Measurements from ENCODE around the gene BAG2.

The BAG2 gene

GRCh38 chr6:57207872-57208271 lies 35.7 kb downstream of the BAG2 start:
- TF ChIP-seq NFIC (IDR thresholded peaks at IDR 0.05) = no peak
- no peak for TF ChIP-seq YY1 (IDR thresholded peaks at IDR 0.05; ENCODE audit: low read depth)
- no peak for TF ChIP-seq CEBPB (IDR thresholded peaks at IDR 0.05)
- TF ChIP-seq FOXM1 (IDR thresholded peaks at IDR 0.05; ENCODE audit: borderline replicate concordance, low read depth) = no peak
- no peak for TF ChIP-seq REST (IDR thresholded peaks at IDR 0.05; ENCODE audit: low read depth)
- no peak for TF ChIP-seq CREB1 (IDR thresholded peaks at IDR 0.05; ENCODE audit: low read depth)

GRCh38 chr6:57209030-57209429 lies 36.9 kb downstream of the BAG2 start:
- TF ChIP-seq MAX (IDR thresholded peaks at IDR 0.05) (no peak), EGR1 (IDR thresholded peaks at IDR 0.05) (no peak), RAD21 (IDR thresholded peaks at IDR 0.05; ENCODE audit: low read depth) (no peak), TEAD4 (IDR thresholded peaks at IDR 0.05) (no peak), TCF12 (IDR thresholded peaks at IDR 0.05; ENCODE audit: low read depth) (no peak), EP300 (IDR thresholded peaks at IDR 0.05; ENCODE audit: borderline replicate concordance) (no peak), TAF1 (IDR thresholded peaks at IDR 0.05; ENCODE audit: low read depth) (no peak), REST (IDR thresholded peaks at IDR 0.05; ENCODE audit: low read depth) (no peak), CEBPB (IDR thresholded peaks at IDR 0.05) (no peak), NFIC (IDR thresholded peaks at IDR 0.05) (no peak), YY1 (IDR thresholded peaks at IDR 0.05; ENCODE audit: low read depth) (no peak), USF1 (IDR thresholded peaks at IDR 0.05) (no peak), FOXM1 (IDR thresholded peaks at IDR 0.05; ENCODE audit: borderline replicate concordance, low read depth) (no peak), CREB1 (IDR thresholded peaks at IDR 0.05; ENCODE audit: low read depth) (no peak), ZBTB7A (IDR thresholded peaks at IDR 0.05; ENCODE audit: low read depth) (no peak)

- no peak for TF ChIP-seq EP300 (IDR thresholded peaks at IDR 0.05; ENCODE audit: borderline replicate concordance)
- TF ChIP-seq ZBTB7A (IDR thresholded peaks at IDR 0.05; ENCODE audit: low read depth) = no peak
- no peak for TF ChIP-seq YY1 (IDR thresholded peaks at IDR 0.05; ENCODE audit: low read depth)
- TF ChIP-seq CEBPB (IDR thresholded peaks at IDR 0.05) = no peak
- no peak for TF ChIP-seq CREB1 (IDR thresholded peaks at IDR 0.05; ENCODE audit: low read depth)
- no peak for TF ChIP-seq MAX (IDR thresholded peaks at IDR 0.05)
- no peak for TF ChIP-seq REST (IDR thresholded peaks at IDR 0.05; ENCODE audit: low read depth)
- no peak for TF ChIP-seq USF1 (IDR thresholded peaks at IDR 0.05)
- TF ChIP-seq TEAD4 (IDR thresholded peaks at IDR 0.05) = no peak
- no peak for TF ChIP-seq TCF12 (IDR thresholded peaks at IDR 0.05; ENCODE audit: low read depth)
Observed at GRCh38 chr6:57210060-57210459, 37.9 kb downstream of the BAG2 start.

GRCh38 chr6:57215260-57215659 lies 43.1 kb downstream of the BAG2 start:
- TF ChIP-seq RAD21 (IDR thresholded peaks at IDR 0.05; ENCODE audit: low read depth) = no peak
- TF ChIP-seq TEAD4 (IDR thresholded peaks at IDR 0.05) = no peak
- no peak for TF ChIP-seq USF1 (IDR thresholded peaks at IDR 0.05)
- no peak for TF ChIP-seq EGR1 (IDR thresholded peaks at IDR 0.05)
- TF ChIP-seq ZBTB7A (IDR thresholded peaks at IDR 0.05; ENCODE audit: low read depth) = no peak
- no peak for TF ChIP-seq CREB1 (IDR thresholded peaks at IDR 0.05; ENCODE audit: low read depth)
- no peak for TF ChIP-seq REST (IDR thresholded peaks at IDR 0.05; ENCODE audit: low read depth)
- no peak for TF ChIP-seq EP300 (IDR thresholded peaks at IDR 0.05; ENCODE audit: borderline replicate concordance)
- TF ChIP-seq FOXM1 (IDR thresholded peaks at IDR 0.05; ENCODE audit: borderline replicate concordance, low read depth) = no peak
- no peak for TF ChIP-seq YY1 (IDR thresholded peaks at IDR 0.05; ENCODE audit: low read depth)
- no peak for TF ChIP-seq NFIC (IDR thresholded peaks at IDR 0.05)
- TF ChIP-seq MAX (IDR thresholded peaks at IDR 0.05) = no peak
- no peak for TF ChIP-seq CEBPB (IDR thresholded peaks at IDR 0.05)
- TF ChIP-seq TCF12 (IDR thresholded peaks at IDR 0.05; ENCODE audit: low read depth) = no peak
- no peak for TF ChIP-seq TAF1 (IDR thresholded peaks at IDR 0.05; ENCODE audit: low read depth)
